PC-9 (cell line): ENCODE results near the gene ZNRF1.

Experiments
- EZH2 ChIP-seq: fragments of 200-600 bp; sonication (generic); IDR thresholded peaks from 2 replicates; pipeline ENCODE4 v1.8.0; 2017; ENCODE audit warnings: antibody characterized with exemption, low read depth
- TF ChIP-seq, protein P1 (sequence below): fragments of 200-600 bp; sonication (generic); conservative IDR thresholded peaks from 2 replicates; pipeline ENCODE4 v1.6.1; 2017; ENCODE audit warnings: mixed run types, antibody characterized with exemption, mild to moderate bottlenecking, moderate library complexity

GRCh38 chr16:75092777-75093176 lies 94.0 kb downstream of the ZNRF1 start:
- no peak for TF ChIP-seq EZH2
- TF ChIP-seq, protein P1, sequence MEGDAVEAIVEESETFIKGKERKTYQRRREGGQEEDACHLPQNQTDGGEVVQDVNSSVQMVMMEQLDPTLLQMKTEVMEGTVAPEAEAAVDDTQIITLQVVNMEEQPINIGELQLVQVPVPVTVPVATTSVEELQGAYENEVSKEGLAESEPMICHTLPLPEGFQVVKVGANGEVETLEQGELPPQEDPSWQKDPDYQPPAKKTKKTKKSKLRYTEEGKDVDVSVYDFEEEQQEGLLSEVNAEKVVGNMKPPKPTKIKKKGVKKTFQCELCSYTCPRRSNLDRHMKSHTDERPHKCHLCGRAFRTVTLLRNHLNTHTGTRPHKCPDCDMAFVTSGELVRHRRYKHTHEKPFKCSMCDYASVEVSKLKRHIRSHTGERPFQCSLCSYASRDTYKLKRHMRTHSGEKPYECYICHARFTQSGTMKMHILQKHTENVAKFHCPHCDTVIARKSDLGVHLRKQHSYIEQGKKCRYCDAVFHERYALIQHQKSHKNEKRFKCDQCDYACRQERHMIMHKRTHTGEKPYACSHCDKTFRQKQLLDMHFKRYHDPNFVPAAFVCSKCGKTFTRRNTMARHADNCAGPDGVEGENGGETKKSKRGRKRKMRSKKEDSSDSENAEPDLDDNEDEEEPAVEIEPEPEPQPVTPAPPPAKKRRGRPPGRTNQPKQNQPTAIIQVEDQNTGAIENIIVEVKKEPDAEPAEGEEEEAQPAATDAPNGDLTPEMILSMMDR = no peak
